Lung (tissue), 12 donors: ENCODE data around the gene FANCE. TPM values are rescaled to one million over a fixed set of nuclear protein-coding genes. Genes with fewer than 3 reads are reported as not detected.

Experiments used
- ATAC-seq: fragments of 200-7000 bp; cut with Tn5 transposase; one replicate; pipeline ENCODE4 v1.9.1; 2020; ENCODE audit warnings: moderate number of reproducible peaks; ENCODE audit not compliant: insufficient read depth, low FRiP score
- DNase-seq, 3 donors: peaks; one replicate each; pipeline ENCODE4 v3.0.0-alpha.2; 2013 to 2017
- H3K27ac ChIP-seq, 2 donors: one replicate each; pipeline ENCODE4 v1.5.1; 2013; ENCODE audit warnings: mild to moderate bottlenecking in 2 of 2, moderate library complexity in 2 of 2, control low read depth in 1 of 2, inconsistent platforms in 1 of 2, low read depth in 1 of 2, low read length in 1 of 2
- H3K27me3 ChIP-seq, 3 donors: one replicate each; pipeline ENCODE4 v1.5.1; 2013; ENCODE audit warnings: low read length in 2 of 3; ENCODE audit not compliant: control insufficient read depth in 3 of 3, insufficient read depth in 3 of 3
- H3K36me3 ChIP-seq, 4 donors: one replicate each; pipeline ENCODE4 v1.5.1; 2013; ENCODE audit warnings: low read length in 4 of 4, mild to moderate bottlenecking in 1 of 4, moderate library complexity in 1 of 4; ENCODE audit not compliant: control insufficient read depth in 4 of 4, insufficient read depth in 4 of 4
- H3K4me1 ChIP-seq, 5 donors: one replicate each; pipeline ENCODE4 v1.5.1; 2013; ENCODE audit warnings: low read length in 5 of 5, mild to moderate bottlenecking in 2 of 5, moderate library complexity in 1 of 5; ENCODE audit not compliant: control insufficient read depth in 5 of 5, insufficient read depth in 5 of 5
- H3K4me3 ChIP-seq: one replicate; pipeline ENCODE4 v1.5.1; 2013; ENCODE audit warnings: mild to moderate bottlenecking, control low read depth, moderate library complexity
- H3K9ac ChIP-seq, 2 donors: one replicate each; pipeline ENCODE4 v1.5.1; 2013; ENCODE audit warnings: low read length in 2 of 2, control low read depth in 1 of 2; ENCODE audit not compliant: insufficient read depth in 1 of 2
- H3K9me3 ChIP-seq, 4 donors: one replicate each; pipeline ENCODE4 v1.5.1; 2013; ENCODE audit warnings: low read length in 3 of 4, mild to moderate bottlenecking in 1 of 4, moderate library complexity in 1 of 4; ENCODE audit not compliant: control insufficient read depth in 4 of 4, insufficient read depth in 3 of 4
- WGBS, 2 donors: extraction: QIAGEN DNeasy Blood & Tissue Kit; methylation state at CpG; one replicate each; pipeline ENCODE4 v1.1.7; 2013; 5-methylcytosine and 5-hydroxymethylcytosine counted together
- polyA plus RNA-seq, 2 donors: library from polyadenylated mRNA; stranded (reverse); fragments of 200-250 nt; gene quantifications; one replicate each; pipeline ENCODE4 v1.2.1, GENCODE V29; 2013
- total RNA-seq, 2 donors: library from RNA; depleted of rRNA in 1 of 2; stranded (reverse); fragments of >200 nt in 1 of 2; gene quantifications; one replicate each; pipeline ENCODE4 v1.2.1, GENCODE V29; 2014 to 2021
- TF ChIP-seq, protein P1 (sequence below): IDR thresholded peaks from 2 replicates; pipeline ENCODE4 v1.5.1; 2012; ENCODE audit warnings: mild to moderate bottlenecking; ENCODE audit errors: control extremely low read depth, extremely low read depth
- donor health status: control.
- donor health status: control.
- donor health status: Bipolar disorder and iron deficiency.
- donor health status: healthy.
- donor health status: DM: yes; HTN: yes; CAD: no.

The FANCE gene
- total and polyA plus RNA-seq, 4 donors = 3.1 to 7.3 (median 6.3) TPM

- TF ChIP-seq, protein P1, sequence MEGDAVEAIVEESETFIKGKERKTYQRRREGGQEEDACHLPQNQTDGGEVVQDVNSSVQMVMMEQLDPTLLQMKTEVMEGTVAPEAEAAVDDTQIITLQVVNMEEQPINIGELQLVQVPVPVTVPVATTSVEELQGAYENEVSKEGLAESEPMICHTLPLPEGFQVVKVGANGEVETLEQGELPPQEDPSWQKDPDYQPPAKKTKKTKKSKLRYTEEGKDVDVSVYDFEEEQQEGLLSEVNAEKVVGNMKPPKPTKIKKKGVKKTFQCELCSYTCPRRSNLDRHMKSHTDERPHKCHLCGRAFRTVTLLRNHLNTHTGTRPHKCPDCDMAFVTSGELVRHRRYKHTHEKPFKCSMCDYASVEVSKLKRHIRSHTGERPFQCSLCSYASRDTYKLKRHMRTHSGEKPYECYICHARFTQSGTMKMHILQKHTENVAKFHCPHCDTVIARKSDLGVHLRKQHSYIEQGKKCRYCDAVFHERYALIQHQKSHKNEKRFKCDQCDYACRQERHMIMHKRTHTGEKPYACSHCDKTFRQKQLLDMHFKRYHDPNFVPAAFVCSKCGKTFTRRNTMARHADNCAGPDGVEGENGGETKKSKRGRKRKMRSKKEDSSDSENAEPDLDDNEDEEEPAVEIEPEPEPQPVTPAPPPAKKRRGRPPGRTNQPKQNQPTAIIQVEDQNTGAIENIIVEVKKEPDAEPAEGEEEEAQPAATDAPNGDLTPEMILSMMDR = no peak
- Histone ChIP-seq H3K4me1 (peaks cover 0 to 12% (median 3%) of the 10 kb centered on the region in 5 donors), H3K4me3 (no peak overlapping the region), H3K36me3 (peaks cover 0 to 18% (median 13%) of the 10 kb centered on the region in 4 donors), H3K27me3 (no peaks in the 10 kb centered on the region), H3K9ac (no peak overlapping the region), H3K9me3 (no peaks in the 10 kb centered on the region), H3K27ac (no peak overlapping the region)
- DNase-seq = no peak
- WGBS, 2 donors = 89 to 94% methylated on average over 8 of the region's 8 CpGs
- no peak for ATAC-seq
These were observed 40.0 kb upstream of the FANCE start for GRCh38 chr6:35412102-35412501.

GRCh38 chr6:35413911-35414310, 38.2 kb upstream of the FANCE start:
- Histone ChIP-seq H3K27ac (no peak overlapping the region), H3K27me3 (no peaks in the 10 kb centered on the region), H3K9me3 (no peaks in the 10 kb centered on the region), H3K9ac (no peak overlapping the region), H3K36me3 (peaks cover 0 to 21% (median 15%) of the 10 kb centered on the region in 4 donors), H3K4me3 (no peak overlapping the region), H3K4me1 (peaks cover 0 to 17% (median 7%) of the 10 kb centered on the region in 5 donors)
- ATAC-seq (no peak), DNase-seq (no peak)
- WGBS, 2 donors = 93% methylated on average over 6 of the region's 6 CpGs
- TF ChIP-seq, protein P1 = no peak

GRCh38 chr6:35415065-35415891, 36.9 kb upstream of the FANCE start:
- no peak overlapping the region for H3K4me3 ChIP-seq
- H3K4me1 ChIP-seq = peaks cover 0 to 27% (median 7%) of the 10 kb centered on the region in 5 donors
- ATAC-seq (peak; percentile 68), DNase-seq (peak; percentile 88 to 94 (median 93))
- TF ChIP-seq, protein P1 = peak; percentile 39
- H3K36me3 ChIP-seq = peaks cover 0 to 26% (median 15%) of the 10 kb centered on the region in 4 donors
- 57 to 73% methylated on average over 7 of the region's 7 CpGs for WGBS, 2 donors
- H3K9me3 ChIP-seq = no peaks in the 10 kb centered on the region
- peak overlapping the region in 1 of 2 donors; percentile 20 for H3K27ac ChIP-seq
- no peaks in the 10 kb centered on the region for H3K27me3 ChIP-seq
- H3K9ac ChIP-seq = no peak overlapping the region
